AG04450 (cell line): ENCODE measurements around the gene EPAS1. TPM values are rescaled to one million over a fixed set of nuclear protein-coding genes. Genes with fewer than 3 reads are reported as not detected.

Experiments used
- CTCF ChIA-PET: fragments of 300-600, 350-600 bp; formaldehyde crosslinking; extraction: SDS; loops from one replicate; lab custom pipeline; 2022; ENCODE audit warnings: antibody characterized with exemption, inconsistent platforms; lab: Charles Lee
- POLR2A ChIA-PET: fragments of 350-600 bp; formaldehyde crosslinking; extraction: SDS; loops from one replicate; lab custom pipeline; 2021; ENCODE audit warnings: antibody characterized with exemption, inconsistent platforms; lab: Yijun Ruan, JAX
- DNase-seq: peaks from one replicate; pipeline ENCODE4 v3.0.0-alpha.2; 2011; ENCODE audit warnings: low read depth, low spot score
- H3K27ac ChIP-seq: one replicate; pipeline ENCODE4 v1.5.1; 2012; ENCODE audit warnings: low read depth, low read length, control low read depth
- H3K27me3 ChIP-seq: one replicate; pipeline ENCODE4 v1.6.0; 2012; ENCODE audit warnings: low read length; ENCODE audit not compliant: control insufficient read depth, insufficient read depth
- H3K4me3 ChIP-seq: 2 replicates; pipeline ENCODE4 v1.5.1; 2011; ENCODE audit warnings: mild to moderate bottlenecking, low read depth, low read length, control low read depth
- H3K9me3 ChIP-seq: 2 replicates; pipeline ENCODE4 v1.5.1; 2012; ENCODE audit warnings: low read length; ENCODE audit not compliant: control insufficient read depth, insufficient read depth
- polyA plus RNA-seq: library from polyadenylated mRNA; depleted of rRNA; stranded (reverse); fragments of >200 nt; gene quantifications from 2 replicates; pipeline ENCODE4 v1.2.3, GENCODE V29; 2011
- TF ChIP-seq, protein P1 (sequence below): IDR thresholded peaks from 2 replicates; pipeline ENCODE4 v1.5.1; 2011; ENCODE audit warnings: low read depth, low read length, control low read depth, inconsistent platforms

Gene EPAS1
- polyA plus RNA-seq, 1 experiment = 506 TPM

DNA sequence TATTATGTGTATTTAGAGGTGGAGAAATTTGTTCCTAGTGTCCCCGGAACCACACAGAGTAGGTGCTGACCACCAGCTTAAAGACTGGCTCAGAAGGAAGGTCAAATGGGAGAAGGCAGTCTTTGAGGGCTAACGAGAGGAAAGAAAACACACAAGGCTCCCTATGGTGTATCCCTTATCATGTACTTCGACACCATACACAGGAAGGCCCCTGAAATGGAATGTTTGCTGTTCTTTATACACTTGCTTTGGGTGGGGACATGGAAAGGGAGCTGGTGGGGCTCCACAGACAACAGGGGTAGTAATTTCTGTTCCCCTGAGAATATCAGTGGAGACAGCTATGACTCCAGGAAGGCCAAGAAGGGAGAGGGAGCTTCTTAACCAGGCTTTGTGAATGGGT is 6.0 kb downstream of the EPAS1 start:
- H3K27me3 ChIP-seq = no peaks in the 10 kb centered on the region
- DNase-seq = no peak
- peaks cover 6% of the 10 kb centered on the region for H3K9me3 ChIP-seq
- TF ChIP-seq, protein P1, sequence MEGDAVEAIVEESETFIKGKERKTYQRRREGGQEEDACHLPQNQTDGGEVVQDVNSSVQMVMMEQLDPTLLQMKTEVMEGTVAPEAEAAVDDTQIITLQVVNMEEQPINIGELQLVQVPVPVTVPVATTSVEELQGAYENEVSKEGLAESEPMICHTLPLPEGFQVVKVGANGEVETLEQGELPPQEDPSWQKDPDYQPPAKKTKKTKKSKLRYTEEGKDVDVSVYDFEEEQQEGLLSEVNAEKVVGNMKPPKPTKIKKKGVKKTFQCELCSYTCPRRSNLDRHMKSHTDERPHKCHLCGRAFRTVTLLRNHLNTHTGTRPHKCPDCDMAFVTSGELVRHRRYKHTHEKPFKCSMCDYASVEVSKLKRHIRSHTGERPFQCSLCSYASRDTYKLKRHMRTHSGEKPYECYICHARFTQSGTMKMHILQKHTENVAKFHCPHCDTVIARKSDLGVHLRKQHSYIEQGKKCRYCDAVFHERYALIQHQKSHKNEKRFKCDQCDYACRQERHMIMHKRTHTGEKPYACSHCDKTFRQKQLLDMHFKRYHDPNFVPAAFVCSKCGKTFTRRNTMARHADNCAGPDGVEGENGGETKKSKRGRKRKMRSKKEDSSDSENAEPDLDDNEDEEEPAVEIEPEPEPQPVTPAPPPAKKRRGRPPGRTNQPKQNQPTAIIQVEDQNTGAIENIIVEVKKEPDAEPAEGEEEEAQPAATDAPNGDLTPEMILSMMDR = no peak
- H3K27ac ChIP-seq = no peak overlapping the region
- ChIA-PET POLR2A (interaction anchor here (1.1 kb wide), 1 partner anchor 283 kb away, joined by 3 read pairs; no protein-coding TSS in a partner anchor), CTCF (interaction anchor here (0.6 to 1.9 kb wide), 6 partner anchors 24 to 240 kb away, joined by 3 to 11 read pairs (median 4); no protein-coding TSS in a partner anchor)
- no peak overlapping the region for H3K4me3 ChIP-seq

DNA sequence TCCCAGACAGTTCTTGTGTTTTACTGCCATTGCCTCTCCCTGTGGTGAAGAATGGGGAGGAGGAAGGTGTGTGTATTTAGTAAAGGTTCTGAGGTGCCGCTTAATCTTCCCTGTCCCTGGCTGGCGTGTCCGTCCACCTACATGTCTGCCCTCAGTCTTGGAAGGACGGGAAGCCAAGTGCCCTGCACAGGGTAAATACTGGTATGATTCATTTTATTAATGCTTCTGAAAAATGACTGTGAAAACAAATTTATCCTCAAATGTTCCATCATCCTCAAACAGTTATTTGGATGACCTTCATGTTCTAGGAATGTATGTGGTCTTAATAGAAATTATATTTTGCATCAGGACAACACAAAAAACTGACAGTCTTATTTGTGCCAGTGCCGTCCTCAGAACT is 6.6 kb downstream of the EPAS1 start:
- Histone ChIP-seq H3K9me3 (peaks cover under 1% of the 10 kb centered on the region), H3K27me3 (no peaks in the 10 kb centered on the region), H3K27ac (no peak overlapping the region), H3K4me3 (no peak overlapping the region)
- TF ChIP-seq, protein P1 = no peak
- ChIA-PET POLR2A (interaction anchor here (1.1 kb wide), 1 partner anchor 284 kb away, joined by 3 read pairs; no protein-coding TSS in a partner anchor), CTCF (interaction anchor here (1.3 to 1.9 kb wide), 2 partner anchors 24 to 26 kb away, joined by 3 to 5 read pairs; no protein-coding TSS in a partner anchor)
- no peak for DNase-seq

DNA sequence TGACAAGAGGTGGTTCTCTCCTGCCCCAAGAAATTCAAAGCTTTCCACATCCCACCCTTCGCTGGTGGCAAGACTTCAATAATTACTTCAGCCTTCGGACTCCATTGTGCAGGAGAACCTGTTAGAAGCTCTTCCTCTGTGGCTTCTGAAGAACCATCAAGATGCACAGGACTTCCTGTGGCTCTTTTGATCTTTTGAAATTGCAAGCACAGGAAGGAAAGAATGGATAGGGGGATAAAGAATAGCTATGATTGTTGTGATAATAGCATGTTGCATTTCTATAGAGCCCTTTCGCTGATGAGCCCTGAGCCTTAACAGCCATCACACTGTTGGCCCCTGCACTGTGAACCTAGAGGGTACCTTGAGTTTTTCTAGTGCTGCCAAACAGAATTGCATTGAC is 7.4 kb downstream of the EPAS1 start:
- H3K9me3 ChIP-seq = no peaks in the 10 kb centered on the region; the same call in 1 of the 2 replicates
- ChIA-PET CTCF (no interaction called here), POLR2A (no interaction called here)
- no peak overlapping the region for H3K4me3 ChIP-seq
- TF ChIP-seq, protein P1 = no peak
- no peak for DNase-seq
- no peaks in the 10 kb centered on the region for H3K27me3 ChIP-seq
- H3K27ac ChIP-seq = no peak overlapping the region

DNA sequence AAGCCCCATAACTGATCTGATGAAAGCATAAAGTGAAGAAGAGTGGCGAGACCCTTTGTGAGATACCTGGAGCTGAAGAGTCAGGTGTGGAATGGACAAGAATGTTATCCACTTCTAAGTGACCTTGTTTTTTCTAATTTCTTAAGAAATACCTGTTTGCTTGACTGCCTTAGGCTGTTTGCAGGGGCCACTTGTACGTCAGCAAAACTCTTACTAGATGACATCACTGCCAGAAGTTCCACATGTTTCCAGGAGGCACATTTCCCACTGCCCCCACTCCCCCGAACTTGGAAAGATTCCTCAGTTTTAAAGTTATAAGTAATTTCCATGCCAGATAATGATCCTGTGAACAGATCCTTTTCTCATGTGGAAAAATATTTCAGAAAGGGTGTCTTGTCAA is 8.0 kb downstream of the EPAS1 start:
- H3K4me3 ChIP-seq = no peak overlapping the region
- TF ChIP-seq, protein P1 = no peak
- H3K9me3 ChIP-seq = no peaks in the 10 kb centered on the region; the same call in 1 of the 2 replicates
- POLR2A ChIA-PET = no interaction called here
- DNase-seq = no peak
- CTCF ChIA-PET = no interaction called here
- H3K27me3 ChIP-seq = no peaks in the 10 kb centered on the region
- no peak overlapping the region for H3K27ac ChIP-seq

DNA sequence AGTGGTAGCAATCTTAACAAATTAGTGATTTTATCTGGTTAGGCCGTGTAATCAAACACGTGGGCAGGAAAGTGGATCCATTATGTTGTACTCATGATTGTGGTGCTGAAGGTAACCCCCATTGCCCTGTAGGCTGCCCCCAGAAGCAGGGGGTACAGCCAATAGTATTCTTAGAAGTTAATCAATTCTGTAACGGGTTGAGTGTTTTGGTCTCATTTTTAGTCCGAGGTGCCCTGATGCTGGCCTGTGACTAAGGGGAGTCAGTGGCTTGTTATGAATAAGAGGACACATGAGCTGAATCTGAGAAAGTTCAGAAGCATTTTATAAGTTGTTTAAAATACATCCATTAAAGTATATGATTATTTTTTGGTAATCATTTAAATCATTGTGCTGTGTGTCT is 8.6 kb downstream of the EPAS1 start:
- ChIA-PET POLR2A (interaction anchor here (1.8 kb wide), 1 partner anchor 24 kb away, joined by 4 read pairs; no protein-coding TSS in a partner anchor), CTCF (no interaction called here)
- TF ChIP-seq, protein P1 = no peak
- Histone ChIP-seq H3K27me3 (no peaks in the 10 kb centered on the region), H3K27ac (no peak overlapping the region), H3K9me3 (no peaks in the 10 kb centered on the region; the same call in 1 of the 2 replicates), H3K4me3 (no peak overlapping the region)
- no peak for DNase-seq
